ENCODE data around the gene MAP1S. TPM values are rescaled to one million over a fixed set of nuclear protein-coding genes. Genes with fewer than 3 reads are reported as not detected.
A peak's percentile ranks its signal among the peaks of the same experiment; 100 is the strongest.

The MAP1S gene
- total and polyA plus RNA-seq, 12 donors, result 6.6 to 97.2 (median 44.3) TPM

- WGBS, 4 donors, result 87 to 100% (median 93%) methylated on average over 2 of the region's 2 CpGs
- TF ChIP-seq POLR2A (IDR thresholded peaks at IDR 0.05) (no peak), CTCF (IDR thresholded peaks at IDR 0.05) (no peak)
- H3K36me3 ChIP-seq (replicated peaks in 1 of 2), result no peaks in the 10 kb centered on the region
- H3K9me3 ChIP-seq (replicated peaks in 1 of 3), result no peaks in the 10 kb centered on the region
- no peak for DNase-seq
- H3K4me3 ChIP-seq, result no peak overlapping the region
- no peaks in the 10 kb centered on the region for H3K4me1 ChIP-seq (replicated peaks in 1 of 2)
- H3K27ac ChIP-seq, result no peak overlapping the region
- H3K27me3 ChIP-seq, result no peaks in the 10 kb centered on the region
- intact Hi-C loops (cut with DNase I), result no loop called here
Observed at GRCh38 chr19:17741456-17741855, 22.2 kb downstream of the MAP1S start.

GRCh38 chr19:17743874-17744580, 24.7 kb downstream of the MAP1S start:
- Histone ChIP-seq H3K9me3 (replicated peaks in 1 of 3) (no peaks in the 10 kb centered on the region), H3K36me3 (replicated peaks in 1 of 2) (no peaks in the 10 kb centered on the region), H3K4me3 (no peak overlapping the region), H3K27me3 (no peaks in the 10 kb centered on the region), H3K4me1 (replicated peaks in 1 of 2) (peaks cover 5 to 7% of the 10 kb centered on the region in 2 donors), H3K27ac (no peak overlapping the region)
- no peak for DNase-seq
- no peak for TF ChIP-seq POLR2A (IDR thresholded peaks at IDR 0.05)
- TF ChIP-seq CTCF (IDR thresholded peaks at IDR 0.05), result no peak
- WGBS, 4 donors, result 73 to 87% (median 82%) methylated on average over 6 of the region's 6 CpGs
- intact Hi-C loops (cut with DNase I), result no loop called here

- Histone ChIP-seq H3K27me3 (no peaks in the 10 kb centered on the region), H3K4me1 (replicated peaks in 1 of 2) (peaks cover 9 to 18% of the 10 kb centered on the region in 2 donors), H3K27ac (no peak overlapping the region), H3K4me3 (peak overlapping the region in 1 of 4 donors; percentile 48), H3K9me3 (replicated peaks in 1 of 3) (no peaks in the 10 kb centered on the region), H3K36me3 (replicated peaks in 1 of 2) (no peaks in the 10 kb centered on the region)
- no peak for TF ChIP-seq POLR2A (IDR thresholded peaks at IDR 0.05)
- TF ChIP-seq CTCF (IDR thresholded peaks at IDR 0.05), result no peak
- DNase-seq, result peak; percentile 93 to 98 (median 96)
- intact Hi-C loops (cut with DNase I), result no loop called here
- WGBS, 4 donors, result 5 to 21% (median 14%) methylated on average over 8 to 74 of the region's 75 CpGs
Observed at GRCh38 chr19:17747205-17748098, 28.2 kb downstream of the MAP1S start.

- WGBS, 4 donors, result 50 to 73% (median 67%) methylated on average over 2 to 6 of the region's 6 CpGs
- no peak for DNase-seq
- H3K27me3 ChIP-seq, result no peaks in the 10 kb centered on the region
Observed at GRCh38 chr19:17748884-17749638, 29.8 kb downstream of the MAP1S start.

More at GRCh38 chr19:17748884-17749638, 29.8 kb downstream of the MAP1S start:
- no peak for TF ChIP-seq POLR2A (IDR thresholded peaks at IDR 0.05)
- no peak for TF ChIP-seq CTCF (IDR thresholded peaks at IDR 0.05)
- intact Hi-C loops (cut with DNase I), result no loop called here
- Histone ChIP-seq H3K27ac (peak overlapping the region in 2 of 5 donors; percentile 59 to 72), H3K36me3 (replicated peaks in 1 of 2) (no peaks in the 10 kb centered on the region), H3K4me1 (replicated peaks in 1 of 2) (peaks cover 11 to 21% of the 10 kb centered on the region in 2 donors), H3K9me3 (replicated peaks in 1 of 3) (no peaks in the 10 kb centered on the region), H3K4me3 (no peak overlapping the region)

All from adrenal gland (tissue), 12 donors.